A673 (cell line): ENCODE data around the gene LURAP1L. TPM values are rescaled to one million over a fixed set of nuclear protein-coding genes. Genes with fewer than 3 reads are reported as not detected.

ENCODE experiments used
- BruUV-seq: library from RNA; stranded (reverse); fragments of 400-500 nt; replicated peaks from 2 replicates; lab custom pipeline; 2021; lab: Mats Ljungman, UMichigan
- CTCF ChIA-PET: fragments of 300-600 bp; sonication (Branson Sonifier 250); formaldehyde crosslinking; loops from one replicate; lab custom pipeline; 2022; ENCODE audit warnings: antibody characterized with exemption; lab: Charles Lee
- POLR2A ChIA-PET: fragments of 300-600 bp; sonication (Branson Sonifier 250); formaldehyde crosslinking; loops from one replicate; lab custom pipeline; 2022; ENCODE audit warnings: antibody characterized with exemption; ENCODE audit not compliant: low non-redundant PET; lab: Charles Lee
- DNase-seq: peaks from one replicate; pipeline ENCODE4 v3.0.0-alpha.2; 2015; ENCODE audit warnings: low spot score
- H3K27ac ChIP-seq: fragments of 200-600 bp; sonication (generic); 2 replicates; pipeline ENCODE4 v1.5.1; 2016; ENCODE audit warnings: mixed run types, low read depth, mild to moderate bottlenecking, mixed read lengths, antibody characterized with exemption, low read length; ENCODE audit not compliant: poor library complexity, severe bottlenecking
- H3K27me3 ChIP-seq: fragments of 200-600 bp; sonication (generic); replicated peaks from 2 replicates; pipeline ENCODE4 v1.6.1; 2017; ENCODE audit warnings: mixed run types, low read depth, mild to moderate bottlenecking, mixed read lengths, antibody characterized with exemption, low read length; ENCODE audit not compliant: insufficient read depth, poor library complexity
- H3K36me3 ChIP-seq: fragments of 200-600 bp; sonication (generic); 2 replicates; pipeline ENCODE4 v1.6.1; 2016; ENCODE audit warnings: mixed run types, mild to moderate bottlenecking, mixed read lengths, antibody characterized with exemption, low read length; ENCODE audit not compliant: insufficient read depth, poor library complexity, severe bottlenecking
- H3K4me1 ChIP-seq: fragments of 200-600 bp; sonication (generic); 2 replicates; pipeline ENCODE4 v1.6.1; 2017; ENCODE audit warnings: mixed run types, mild to moderate bottlenecking, mixed read lengths, antibody characterized with exemption, low read length; ENCODE audit not compliant: insufficient read depth, poor library complexity, severe bottlenecking
- H3K4me3 ChIP-seq: fragments of 200-600 bp; sonication (generic); 2 replicates; pipeline ENCODE4 v1.5.1; 2016; ENCODE audit warnings: low read depth, mixed run types, mild to moderate bottlenecking, mixed read lengths, low read length; ENCODE audit not compliant: poor library complexity, severe bottlenecking
- H3K9me3 ChIP-seq: fragments of 200-600 bp; sonication (generic); 2 replicates; pipeline ENCODE4 v1.6.1; 2016; ENCODE audit warnings: mixed run types, low read depth, mild to moderate bottlenecking, mixed read lengths, antibody characterized with exemption, low read length; ENCODE audit not compliant: poor library complexity, severe bottlenecking
- EZH2 ChIP-seq: fragments of 200-600 bp; sonication (generic); IDR thresholded peaks from 2 replicates; pipeline ENCODE4 v1.6.1; 2017; ENCODE audit warnings: borderline replicate concordance, low read depth, mild to moderate bottlenecking, mixed read lengths, antibody characterized with exemption, low read length; ENCODE audit not compliant: poor library complexity, severe bottlenecking
- intact Hi-C: fragments of 100-400 bp; cut with micrococcal nuclease; formaldehyde crosslinking; loops from one replicate; pipeline ENCODE4 v1.10.0; 2022; ENCODE audit not compliant: unreplicated experiment
- total RNA-seq: library from RNA; stranded (reverse); gene quantifications from 2 replicates; pipeline ENCODE4 v1.2.3, GENCODE V29; 2021
- TF ChIP-seq, protein P1 (sequence below): fragments of 300-800, 200-600 bp; sonication (generic); conservative IDR thresholded peaks from 2 replicates; pipeline ENCODE4 v1.5.1; 2017; ENCODE audit warnings: low read depth, mild to moderate bottlenecking, antibody characterized with exemption, low read length, moderate library complexity, mixed read lengths

LURAP1L gene
- total RNA-seq, 1 experiment from 2014 or later: 0.60 TPM

DNA sequence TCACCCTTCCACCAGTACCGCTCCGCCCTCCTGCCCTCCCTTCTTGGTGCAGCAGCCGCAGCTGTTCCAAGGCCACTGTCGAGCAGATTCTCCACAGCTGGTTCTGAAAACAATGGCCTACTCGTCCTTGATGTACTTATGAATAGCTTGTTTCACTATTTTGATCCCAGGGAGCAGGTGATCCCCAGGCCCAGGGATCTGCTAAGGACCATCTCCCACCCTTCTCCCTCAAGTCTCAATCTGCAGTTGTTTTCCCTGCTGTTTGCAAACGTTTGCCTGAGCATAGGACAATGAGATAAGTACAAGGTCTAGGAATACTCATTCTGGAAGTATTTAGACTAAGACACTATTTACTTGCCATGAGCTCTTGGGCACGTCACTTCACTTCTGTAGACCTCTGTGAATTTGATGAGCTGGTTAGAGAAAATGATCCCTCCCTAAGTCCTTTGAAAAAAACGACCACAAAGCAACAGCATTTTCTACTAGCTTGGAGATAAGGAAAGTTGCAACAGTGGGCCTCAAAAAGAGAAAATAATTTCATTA, 1.8 kb downstream of the LURAP1L start:
- intact Hi-C loops: loop anchor here (2.0 kb wide), 1 partner anchor 108 kb away; no protein-coding TSS in a partner anchor
- ChIA-PET POLR2A (no interaction called here), CTCF (interaction anchor here (0.8 to 1.7 kb wide), 3 partner anchors 76 to 312 kb away, joined by 3 to 9 read pairs (median 3); no protein-coding TSS in a partner anchor)
- no TSS peak for BruUV-seq
- Histone ChIP-seq H3K4me3 (peak overlapping the region; percentile 60), H3K27me3 (peaks cover 6% of the 10 kb centered on the region), H3K4me1 (peaks cover 5% of the 10 kb centered on the region), H3K9me3 (no peaks in the 10 kb centered on the region), H3K27ac (no peak overlapping the region), H3K36me3 (no peaks in the 10 kb centered on the region)
- no peak for TF ChIP-seq EZH2
- TF ChIP-seq, protein P1, sequence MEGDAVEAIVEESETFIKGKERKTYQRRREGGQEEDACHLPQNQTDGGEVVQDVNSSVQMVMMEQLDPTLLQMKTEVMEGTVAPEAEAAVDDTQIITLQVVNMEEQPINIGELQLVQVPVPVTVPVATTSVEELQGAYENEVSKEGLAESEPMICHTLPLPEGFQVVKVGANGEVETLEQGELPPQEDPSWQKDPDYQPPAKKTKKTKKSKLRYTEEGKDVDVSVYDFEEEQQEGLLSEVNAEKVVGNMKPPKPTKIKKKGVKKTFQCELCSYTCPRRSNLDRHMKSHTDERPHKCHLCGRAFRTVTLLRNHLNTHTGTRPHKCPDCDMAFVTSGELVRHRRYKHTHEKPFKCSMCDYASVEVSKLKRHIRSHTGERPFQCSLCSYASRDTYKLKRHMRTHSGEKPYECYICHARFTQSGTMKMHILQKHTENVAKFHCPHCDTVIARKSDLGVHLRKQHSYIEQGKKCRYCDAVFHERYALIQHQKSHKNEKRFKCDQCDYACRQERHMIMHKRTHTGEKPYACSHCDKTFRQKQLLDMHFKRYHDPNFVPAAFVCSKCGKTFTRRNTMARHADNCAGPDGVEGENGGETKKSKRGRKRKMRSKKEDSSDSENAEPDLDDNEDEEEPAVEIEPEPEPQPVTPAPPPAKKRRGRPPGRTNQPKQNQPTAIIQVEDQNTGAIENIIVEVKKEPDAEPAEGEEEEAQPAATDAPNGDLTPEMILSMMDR: no peak
- DNase-seq: no peak

DNA sequence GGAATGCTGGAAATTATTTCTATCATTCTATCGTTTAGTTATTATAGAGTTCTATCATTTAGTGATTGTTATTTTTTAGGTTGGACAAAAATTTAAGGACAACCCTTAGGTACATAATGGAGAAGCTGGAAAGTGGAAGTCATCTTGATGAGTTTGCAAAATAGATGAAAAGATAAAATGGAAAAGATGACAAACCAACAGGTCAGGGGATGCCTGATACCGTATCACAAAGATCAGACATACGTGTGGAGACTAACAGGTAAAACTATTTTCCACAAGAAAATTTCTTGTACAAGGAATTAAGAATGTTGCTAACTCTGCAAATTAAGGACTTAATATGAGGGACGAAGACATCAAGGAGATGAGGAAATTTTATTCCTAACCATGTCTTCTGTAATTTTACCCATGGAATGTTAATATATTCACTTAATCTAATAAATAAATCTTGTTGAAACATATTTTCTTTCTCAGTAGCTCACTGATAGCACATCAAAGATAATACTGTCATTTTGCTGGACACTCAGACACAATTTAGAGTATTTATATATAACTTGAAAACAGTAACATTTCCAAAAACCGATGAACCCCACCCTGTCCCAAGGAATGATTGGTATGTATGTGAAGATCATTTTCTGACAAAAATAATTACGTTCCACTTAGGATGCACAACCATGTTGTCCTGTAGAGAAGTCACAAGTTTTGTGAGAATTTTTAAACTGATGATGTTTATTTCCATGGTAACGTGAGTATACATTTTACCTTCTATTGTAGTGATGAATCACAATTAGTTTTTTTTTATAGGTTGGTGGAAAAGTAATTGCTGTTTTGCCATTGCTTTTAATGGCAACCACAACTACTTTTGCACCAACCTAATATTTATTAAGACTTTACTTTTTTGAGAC, 2.6 kb downstream of the LURAP1L start:
- Histone ChIP-seq H3K27me3 (peaks cover 6% of the 10 kb centered on the region), H3K36me3 (no peaks in the 10 kb centered on the region), H3K4me1 (peaks cover 5% of the 10 kb centered on the region), H3K4me3 (no peak overlapping the region), H3K9me3 (no peaks in the 10 kb centered on the region), H3K27ac (no peak overlapping the region)
- TF ChIP-seq EZH2: no peak
- TF ChIP-seq, protein P1: no peak
- POLR2A ChIA-PET: no interaction called here
- no peak for DNase-seq
- BruUV-seq: no TSS peak
- intact Hi-C loops: loop anchor here (2.0 kb wide), 1 partner anchor 107 kb away; no protein-coding TSS in a partner anchor
- CTCF ChIA-PET: interaction anchor here (1.7 kb wide), 1 partner anchor 108 kb away, joined by 9 read pairs; no protein-coding TSS in a partner anchor

DNA sequence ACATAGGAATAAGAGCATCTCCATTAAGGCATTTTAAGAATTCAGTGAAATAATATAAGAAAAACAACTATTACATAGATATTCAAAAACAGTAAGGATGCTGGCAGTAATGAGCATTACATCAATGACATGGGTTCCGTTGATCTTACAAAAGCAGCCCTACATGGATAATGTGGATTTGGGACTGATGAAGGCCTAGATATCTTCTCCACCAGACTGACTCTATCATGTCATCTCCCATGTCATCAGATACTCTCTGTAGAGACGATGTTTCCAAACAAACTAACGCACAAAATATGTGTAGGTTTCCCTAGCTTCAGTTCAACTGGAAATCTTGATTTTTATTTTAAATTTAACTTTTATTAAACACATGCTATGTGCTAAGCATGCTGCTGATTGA, 3.6 kb downstream of the LURAP1L start:
- ChIA-PET CTCF (no interaction called here), POLR2A (no interaction called here)
- Histone ChIP-seq H3K4me1 (peaks cover 5% of the 10 kb centered on the region), H3K9me3 (peaks cover 6% of the 10 kb centered on the region), H3K36me3 (no peaks in the 10 kb centered on the region), H3K27me3 (peaks cover 6% of the 10 kb centered on the region), H3K4me3 (no peak overlapping the region), H3K27ac (no peak overlapping the region)
- TF ChIP-seq EZH2: no peak
- TF ChIP-seq, protein P1: no peak
- intact Hi-C loops: no loop called here
- BruUV-seq: no TSS peak
- no peak for DNase-seq
